ENCODE results near the gene MSRB1. TPM values are rescaled to one million over a fixed set of nuclear protein-coding genes. Genes with fewer than 3 reads are reported as not detected.

Gene MSRB1
- total and polyA plus RNA-seq, 2 of the 13 experiments (the other 11 are each of a cell fraction or from before 2014, with no cell fraction given): 32.1 to 75.4 TPM

DNA sequence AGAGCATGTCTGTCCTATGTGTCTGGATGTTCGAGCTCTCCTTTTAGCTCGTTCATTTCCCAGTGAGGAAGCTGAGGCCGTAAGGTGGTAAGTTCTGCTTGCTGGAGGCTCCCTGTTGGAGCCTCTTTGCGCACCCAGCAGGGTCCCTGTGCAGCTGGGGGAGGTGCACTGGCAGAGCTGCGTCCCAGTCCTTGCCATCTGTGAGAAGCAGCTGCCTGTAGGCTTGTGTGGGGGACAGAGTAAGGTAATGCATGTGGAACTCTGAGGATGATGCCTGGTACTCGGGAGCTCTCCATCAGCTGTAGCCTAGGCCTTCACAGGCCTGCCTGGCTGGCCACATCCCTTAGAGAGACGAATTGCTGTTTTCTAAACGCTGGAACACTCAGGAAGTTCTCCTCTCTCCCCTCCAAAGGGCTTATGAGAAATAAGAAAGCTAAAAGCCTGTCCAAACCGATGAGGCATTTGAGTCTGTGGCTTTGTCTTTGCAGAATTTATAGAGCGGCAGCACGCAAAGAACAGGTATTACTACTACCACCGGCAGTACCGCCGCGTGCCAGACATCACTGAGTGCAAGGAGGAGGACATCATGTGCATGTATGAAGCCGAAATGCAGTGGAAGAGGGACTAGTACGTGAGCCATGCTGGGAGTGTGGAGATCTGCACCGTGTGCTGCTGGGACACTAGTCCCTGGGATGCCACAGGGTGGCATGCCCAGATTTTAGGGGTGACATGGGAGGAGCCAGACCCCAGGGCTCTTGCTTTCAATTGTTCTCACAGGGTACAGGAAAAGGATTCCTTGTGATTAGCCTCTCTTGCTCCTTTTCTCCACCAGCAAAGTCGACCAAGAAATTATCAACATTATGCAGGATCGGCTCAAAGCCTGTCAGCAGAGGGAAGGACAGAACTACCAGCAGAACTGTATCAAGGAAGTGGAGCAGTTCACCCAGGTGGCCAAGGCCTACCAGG lies 17.9 kb upstream of the MSRB1 start (continued):
- TF ChIP-seq, protein P1, sequence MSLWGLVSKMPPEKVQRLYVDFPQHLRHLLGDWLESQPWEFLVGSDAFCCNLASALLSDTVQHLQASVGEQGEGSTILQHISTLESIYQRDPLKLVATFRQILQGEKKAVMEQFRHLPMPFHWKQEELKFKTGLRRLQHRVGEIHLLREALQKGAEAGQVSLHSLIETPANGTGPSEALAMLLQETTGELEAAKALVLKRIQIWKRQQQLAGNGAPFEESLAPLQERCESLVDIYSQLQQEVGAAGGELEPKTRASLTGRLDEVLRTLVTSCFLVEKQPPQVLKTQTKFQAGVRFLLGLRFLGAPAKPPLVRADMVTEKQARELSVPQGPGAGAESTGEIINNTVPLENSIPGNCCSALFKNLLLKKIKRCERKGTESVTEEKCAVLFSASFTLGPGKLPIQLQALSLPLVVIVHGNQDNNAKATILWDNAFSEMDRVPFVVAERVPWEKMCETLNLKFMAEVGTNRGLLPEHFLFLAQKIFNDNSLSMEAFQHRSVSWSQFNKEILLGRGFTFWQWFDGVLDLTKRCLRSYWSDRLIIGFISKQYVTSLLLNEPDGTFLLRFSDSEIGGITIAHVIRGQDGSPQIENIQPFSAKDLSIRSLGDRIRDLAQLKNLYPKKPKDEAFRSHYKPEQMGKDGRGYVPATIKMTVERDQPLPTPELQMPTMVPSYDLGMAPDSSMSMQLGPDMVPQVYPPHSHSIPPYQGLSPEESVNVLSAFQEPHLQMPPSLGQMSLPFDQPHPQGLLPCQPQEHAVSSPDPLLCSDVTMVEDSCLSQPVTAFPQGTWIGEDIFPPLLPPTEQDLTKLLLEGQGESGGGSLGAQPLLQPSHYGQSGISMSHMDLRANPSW (CRISPR knock-in tag; IDR thresholded peaks at IDR 0.05; ENCODE audit: borderline replicate concordance): no peak
- TF ChIP-seq PAF1 (CRISPR knock-in tag; IDR thresholded peaks at IDR 0.05): peak; percentile 99
- TF ChIP-seq, protein P2, sequence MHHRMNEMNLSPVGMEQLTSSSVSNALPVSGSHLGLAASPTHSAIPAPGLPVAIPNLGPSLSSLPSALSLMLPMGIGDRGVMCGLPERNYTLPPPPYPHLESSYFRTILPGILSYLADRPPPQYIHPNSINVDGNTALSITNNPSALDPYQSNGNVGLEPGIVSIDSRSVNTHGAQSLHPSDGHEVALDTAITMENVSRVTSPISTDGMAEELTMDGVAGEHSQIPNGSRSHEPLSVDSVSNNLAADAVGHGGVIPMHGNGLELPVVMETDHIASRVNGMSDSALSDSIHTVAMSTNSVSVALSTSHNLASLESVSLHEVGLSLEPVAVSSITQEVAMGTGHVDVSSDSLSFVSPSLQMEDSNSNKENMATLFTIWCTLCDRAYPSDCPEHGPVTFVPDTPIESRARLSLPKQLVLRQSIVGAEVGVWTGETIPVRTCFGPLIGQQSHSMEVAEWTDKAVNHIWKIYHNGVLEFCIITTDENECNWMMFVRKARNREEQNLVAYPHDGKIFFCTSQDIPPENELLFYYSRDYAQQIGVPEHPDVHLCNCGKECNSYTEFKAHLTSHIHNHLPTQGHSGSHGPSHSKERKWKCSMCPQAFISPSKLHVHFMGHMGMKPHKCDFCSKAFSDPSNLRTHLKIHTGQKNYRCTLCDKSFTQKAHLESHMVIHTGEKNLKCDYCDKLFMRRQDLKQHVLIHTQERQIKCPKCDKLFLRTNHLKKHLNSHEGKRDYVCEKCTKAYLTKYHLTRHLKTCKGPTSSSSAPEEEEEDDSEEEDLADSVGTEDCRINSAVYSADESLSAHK (CRISPR knock-in tag; IDR thresholded peaks at IDR 0.05; ENCODE audit: borderline replicate concordance): no peak
- TF ChIP-seq, protein P3, sequence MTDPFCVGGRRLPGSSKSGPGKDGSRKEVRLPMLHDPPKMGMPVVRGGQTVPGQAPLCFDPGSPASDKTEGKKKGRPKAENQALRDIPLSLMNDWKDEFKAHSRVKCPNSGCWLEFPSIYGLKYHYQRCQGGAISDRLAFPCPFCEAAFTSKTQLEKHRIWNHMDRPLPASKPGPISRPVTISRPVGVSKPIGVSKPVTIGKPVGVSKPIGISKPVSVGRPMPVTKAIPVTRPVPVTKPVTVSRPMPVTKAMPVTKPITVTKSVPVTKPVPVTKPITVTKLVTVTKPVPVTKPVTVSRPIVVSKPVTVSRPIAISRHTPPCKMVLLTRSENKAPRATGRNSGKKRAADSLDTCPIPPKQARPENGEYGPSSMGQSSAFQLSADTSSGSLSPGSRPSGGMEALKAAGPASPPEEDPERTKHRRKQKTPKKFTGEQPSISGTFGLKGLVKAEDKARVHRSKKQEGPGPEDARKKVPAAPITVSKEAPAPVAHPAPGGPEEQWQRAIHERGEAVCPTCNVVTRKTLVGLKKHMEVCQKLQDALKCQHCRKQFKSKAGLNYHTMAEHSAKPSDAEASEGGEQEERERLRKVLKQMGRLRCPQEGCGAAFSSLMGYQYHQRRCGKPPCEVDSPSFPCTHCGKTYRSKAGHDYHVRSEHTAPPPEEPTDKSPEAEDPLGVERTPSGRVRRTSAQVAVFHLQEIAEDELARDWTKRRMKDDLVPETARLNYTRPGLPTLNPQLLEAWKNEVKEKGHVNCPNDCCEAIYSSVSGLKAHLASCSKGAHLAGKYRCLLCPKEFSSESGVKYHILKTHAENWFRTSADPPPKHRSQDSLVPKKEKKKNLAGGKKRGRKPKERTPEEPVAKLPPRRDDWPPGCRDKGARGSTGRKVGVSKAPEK (CRISPR knock-in tag; IDR thresholded peaks at IDR 0.05; ENCODE audit: borderline replicate concordance): 0 out of 2 replicates have a peak, but pooled peaks have one; percentile 18
- TF ChIP-seq ZBTB38 (CRISPR knock-in tag; IDR thresholded peaks at IDR 0.05): peak; percentile 80
- TF ChIP-seq ZNF263 (CRISPR knock-in tag; IDR thresholded peaks at IDR 0.05): no peak
- no peak for TF ChIP-seq HNRNPLL (IDR thresholded peaks at IDR 0.05; ENCODE audit: low read depth, low read length, poor library complexity, severe bottlenecking)
- no peak for TF ChIP-seq ZEB1 (IDR thresholded peaks at IDR 0.05; ENCODE audit: insufficient replicate concordance, low read depth)
- TF ChIP-seq RAD21 (CRISPR knock-in tag; IDR thresholded peaks at IDR 0.05): peak; percentile 6
- no peak for TF ChIP-seq XRCC5 (optimal IDR thresholded peaks at IDR 0.05; ENCODE audit: low read length)
- no peak for TF ChIP-seq HMG20B (CRISPR knock-in tag; conservative IDR thresholded peaks at IDR 0.05)
- TF ChIP-seq KLF11 (CRISPR knock-in tag; IDR thresholded peaks at IDR 0.05): no peak
- 0 out of 2 replicates have a peak, but pooled peaks have one; percentile 51 for TF ChIP-seq REL (CRISPR knock-in tag; conservative IDR thresholded peaks at IDR 0.05)
- no peak for TF ChIP-seq SMAD3 (CRISPR knock-in tag; IDR thresholded peaks at IDR 0.05)
- no peak for TF ChIP-seq YEATS4 (CRISPR knock-in tag; IDR thresholded peaks at IDR 0.05; ENCODE audit: borderline replicate concordance)
- TF ChIP-seq, protein P4, sequence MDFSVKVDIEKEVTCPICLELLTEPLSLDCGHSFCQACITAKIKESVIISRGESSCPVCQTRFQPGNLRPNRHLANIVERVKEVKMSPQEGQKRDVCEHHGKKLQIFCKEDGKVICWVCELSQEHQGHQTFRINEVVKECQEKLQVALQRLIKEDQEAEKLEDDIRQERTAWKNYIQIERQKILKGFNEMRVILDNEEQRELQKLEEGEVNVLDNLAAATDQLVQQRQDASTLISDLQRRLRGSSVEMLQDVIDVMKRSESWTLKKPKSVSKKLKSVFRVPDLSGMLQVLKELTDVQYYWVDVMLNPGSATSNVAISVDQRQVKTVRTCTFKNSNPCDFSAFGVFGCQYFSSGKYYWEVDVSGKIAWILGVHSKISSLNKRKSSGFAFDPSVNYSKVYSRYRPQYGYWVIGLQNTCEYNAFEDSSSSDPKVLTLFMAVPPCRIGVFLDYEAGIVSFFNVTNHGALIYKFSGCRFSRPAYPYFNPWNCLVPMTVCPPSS (IDR thresholded peaks at IDR 0.05): no peak
- peak; percentile 44 for TF ChIP-seq MED8 (CRISPR knock-in tag; IDR thresholded peaks at IDR 0.05; ENCODE audit: insufficient replicate concordance)
- no peak for TF ChIP-seq KDM6A (CRISPR knock-in tag; IDR thresholded peaks at IDR 0.05; ENCODE audit: low read depth)
- TF ChIP-seq KDM2A (CRISPR knock-in tag; IDR thresholded peaks at IDR 0.05; ENCODE audit: borderline replicate concordance, low read depth): peak; percentile 94
- peak; percentile 22 for TF ChIP-seq AGO2 (optimal IDR thresholded peaks at IDR 0.05; ENCODE audit: low read depth, low read length)

Measured in HepG2 (cell line).